GM19455 (cell line): ENCODE data around the gene GOLGA8A.
"Not testable (repeated sequence)": the region's sequence is repeated elsewhere in the genome, so short reads cannot be mapped to it uniquely, and the experiment has no call there.

Experiments used
- ATAC-seq: cut with Tn5 transposase; IDR thresholded peaks from one replicate; pipeline ENCODE4 v1.9.1; 2021; ENCODE audit not compliant: unreplicated experiment

Gene GOLGA8A

GRCh38 chr15:34409511-34409910 lies 28.1 kb downstream of the GOLGA8A start:
- ATAC-seq, result not testable (repeated sequence)

GRCh38 chr15:34408973-34409372 lies 28.6 kb downstream of the GOLGA8A start:
- not testable (repeated sequence) for ATAC-seq

GRCh38 chr15:34403899-34404298 lies 33.7 kb downstream of the GOLGA8A start:
- not testable (repeated sequence) for ATAC-seq

- not testable (repeated sequence) for ATAC-seq
These were observed 34.4 kb downstream of the GOLGA8A start for GRCh38 chr15:34403160-34403598.

- ATAC-seq, result not testable (repeated sequence)
These were observed 39.9 kb downstream of the GOLGA8A start for GRCh38 chr15:34397637-34398259.

- not testable (repeated sequence) for ATAC-seq
These were observed 44.6 kb downstream of the GOLGA8A start for GRCh38 chr15:34392981-34393380.

GRCh38 chr15:34389594-34390086 lies 48.0 kb downstream of the GOLGA8A start:
- ATAC-seq, result not testable (repeated sequence)
